Hematopoietic multipotent progenitor cell treated with erythropoietin and hydrocortisone succinate and interleukin-3 and kit ligand, for 17 days (in vitro differentiated cells): ENCODE results near the gene SYNM.

Experiments used
- DNase-seq: peaks from one replicate; pipeline ENCODE4 v3.0.0-alpha.2; 2015; ENCODE audit warnings: low spot score

Gene SYNM

GRCh38 chr15:99168601-99169580 lies 64.0 kb downstream of the SYNM start:
- DNase-seq: no peak

DNA sequence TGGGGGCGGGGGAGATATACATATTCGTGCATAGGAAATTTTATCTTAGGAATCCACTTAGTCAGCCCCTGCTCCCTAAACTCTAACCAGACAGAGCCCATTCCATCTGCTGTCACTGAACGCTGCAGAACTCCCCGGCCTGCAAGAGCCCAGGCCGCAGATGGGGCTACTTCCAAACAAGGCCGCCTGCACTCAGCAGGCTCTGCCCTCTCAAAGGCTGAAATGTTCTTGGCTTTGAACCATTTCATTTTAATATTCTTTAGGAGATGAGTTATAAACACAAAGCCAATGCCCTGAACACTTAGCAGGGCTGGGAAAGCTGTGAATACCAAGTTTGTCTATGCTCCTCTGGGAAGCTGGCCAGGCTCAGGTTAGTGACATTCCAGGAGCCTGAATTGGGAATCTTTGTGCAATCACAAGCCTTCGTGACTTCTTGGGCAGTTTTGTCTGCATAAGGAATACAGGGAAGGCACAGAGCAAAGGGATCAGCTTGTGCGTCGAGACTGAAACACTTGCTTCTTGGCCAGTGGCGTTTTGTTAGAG lies 65.0 kb downstream of the SYNM start:
- no peak for DNase-seq

- no peak for DNase-seq
Measured at GRCh38 chr15:99170476-99171065, 65.7 kb downstream of the SYNM start.

GRCh38 chr15:99172171-99172570 lies 67.3 kb downstream of the SYNM start:
- DNase-seq: no peak

DNA sequence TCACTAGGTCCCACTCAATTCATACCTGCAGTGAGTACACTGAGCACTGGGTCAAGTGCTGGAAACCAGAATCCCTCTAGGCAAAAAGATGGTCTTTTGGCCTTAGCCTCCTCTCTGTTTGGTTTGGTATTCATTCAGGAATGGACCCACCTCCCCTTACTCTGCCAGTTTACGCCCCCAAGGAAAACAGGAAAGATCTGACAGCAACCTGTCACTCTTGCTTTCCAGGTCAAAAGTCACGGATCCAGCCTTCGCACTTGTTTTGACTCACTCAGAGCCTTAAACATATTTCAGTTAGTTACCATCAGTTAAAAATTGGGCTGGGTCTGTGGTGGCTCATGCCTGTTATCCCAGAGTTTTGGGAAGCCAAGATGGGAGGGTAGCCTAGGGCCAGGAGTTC lies 68.1 kb downstream of the SYNM start:
- no peak for DNase-seq

GRCh38 chr15:99174567-99175395 lies 69.9 kb downstream of the SYNM start:
- DNase-seq: no peak

GRCh38 chr15:99176757-99177156 lies 71.9 kb downstream of the SYNM start:
- no peak for DNase-seq

DNA sequence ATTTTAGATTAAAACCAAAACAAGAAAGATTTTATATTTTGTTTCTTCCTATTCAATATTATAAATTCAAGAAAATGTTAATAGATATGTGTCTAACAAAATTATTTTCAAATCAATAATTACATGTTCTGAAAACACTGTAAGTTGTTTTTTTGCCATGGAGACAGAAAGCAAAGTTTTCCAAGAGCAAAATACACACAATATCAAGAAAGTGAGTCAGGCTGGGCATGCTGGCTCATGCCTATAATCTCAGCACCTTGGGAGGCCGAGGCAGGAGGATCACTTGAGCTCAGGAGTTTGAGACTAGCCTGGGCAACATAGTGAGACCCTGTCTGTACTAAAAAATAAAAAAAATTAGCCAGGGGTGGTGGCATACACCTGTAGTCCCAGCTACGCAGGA lies 72.8 kb downstream of the SYNM start:
- DNase-seq: no peak

DNA sequence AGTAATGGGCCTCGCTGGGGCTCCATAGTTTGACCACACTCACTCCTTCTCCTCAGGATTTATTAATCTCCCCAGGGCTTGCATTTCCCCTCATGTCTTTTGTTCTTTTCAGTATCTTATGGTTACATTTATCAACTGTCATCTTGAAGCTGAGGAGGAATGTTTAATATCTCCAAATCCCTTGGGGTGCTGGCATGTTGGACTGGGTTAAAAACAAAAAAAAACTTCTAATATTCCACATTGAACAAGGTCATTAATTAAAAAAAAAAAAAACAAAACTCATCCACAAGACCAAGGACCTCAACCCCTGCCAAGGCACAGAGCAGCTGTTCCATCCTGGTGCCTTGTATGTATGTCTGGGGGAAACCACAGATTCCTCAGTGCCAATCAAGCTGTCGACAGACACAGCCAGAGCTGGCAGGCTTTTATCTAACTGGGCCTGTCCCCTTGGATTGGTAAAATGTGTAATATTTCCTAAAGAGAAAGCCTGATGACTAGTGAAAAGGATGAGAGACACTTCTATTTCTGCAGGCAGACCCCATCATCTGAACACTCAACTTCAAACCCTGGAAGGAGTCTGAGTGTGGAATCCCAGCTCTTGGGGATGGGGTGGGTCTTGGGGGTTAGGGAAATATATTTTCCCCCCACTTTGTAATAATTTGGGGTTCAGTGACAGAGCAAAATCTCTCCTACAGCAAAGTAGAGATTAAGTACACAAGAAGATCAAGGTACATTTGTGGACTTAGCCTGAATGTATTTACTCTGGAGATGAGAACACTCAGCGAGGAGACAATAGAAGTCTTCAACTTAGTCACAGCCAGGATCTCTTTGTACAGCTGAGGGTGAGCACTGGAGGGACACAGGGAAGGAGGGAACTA lies 75.4 kb downstream of the SYNM start:
- no peak for DNase-seq

DNA sequence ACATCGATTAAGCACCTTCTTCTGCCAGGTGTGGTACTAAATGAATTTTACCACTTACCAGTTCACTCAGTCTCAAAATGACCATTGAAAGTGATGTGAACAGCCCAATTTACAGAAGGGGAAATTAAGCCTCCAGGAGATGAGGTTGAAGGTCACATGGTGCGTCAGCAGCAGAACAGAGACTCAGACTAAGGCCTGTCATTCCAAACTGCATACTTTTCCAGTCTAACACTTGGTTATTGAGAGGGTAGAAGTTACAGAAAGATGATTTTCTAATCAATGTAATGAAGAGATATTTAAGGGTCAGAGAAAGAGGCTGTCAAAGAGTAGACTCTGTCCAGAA lies 76.1 kb downstream of the SYNM start:
- DNase-seq: no peak

DNA sequence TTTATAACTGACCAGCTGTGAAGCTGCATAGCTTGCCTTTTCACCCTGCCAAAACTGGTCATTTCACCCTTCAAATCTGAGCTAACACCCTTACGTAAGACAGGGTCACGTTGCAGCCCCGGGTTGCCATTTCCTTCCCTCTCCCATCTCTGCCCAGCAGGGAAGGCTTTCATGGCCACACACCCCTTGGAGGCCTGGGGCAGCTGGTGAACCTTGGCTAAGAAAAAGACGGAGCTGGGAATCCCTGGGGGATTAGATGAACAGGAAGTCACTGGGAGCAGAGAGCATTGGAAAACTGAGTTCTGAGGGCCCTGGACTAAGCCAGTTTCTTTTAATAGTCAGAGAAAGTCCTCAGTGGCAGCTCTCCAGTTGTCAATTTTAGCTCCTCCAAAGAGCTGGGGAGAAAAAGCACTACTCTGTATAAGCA lies 76.7 kb downstream of the SYNM start:
- DNase-seq: no peak

DNA sequence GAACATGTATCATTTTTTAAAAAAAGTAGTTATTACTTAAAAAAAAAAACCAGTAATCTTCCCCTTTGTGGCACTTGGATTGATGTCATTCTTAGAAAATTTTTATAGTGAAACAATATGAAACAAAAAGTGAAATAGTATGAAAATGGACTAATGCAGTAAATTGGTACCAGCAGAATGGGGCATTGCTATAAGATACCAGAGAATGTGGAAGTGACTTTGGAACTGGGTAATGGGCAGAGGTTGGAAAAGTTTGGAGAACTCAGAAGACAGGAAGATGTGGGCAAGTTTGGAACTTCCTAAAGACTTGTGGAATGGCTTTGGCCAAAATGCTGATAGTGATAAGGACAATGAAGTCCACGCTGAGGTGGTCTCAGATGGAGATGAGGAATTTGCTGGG lies 77.9 kb downstream of the SYNM start:
- no peak for DNase-seq
